Endothelial cell (in vitro differentiated cells): Measurements from ENCODE around the gene SLC28A1. TPM values are rescaled to one million over a fixed set of nuclear protein-coding genes. Genes with fewer than 3 reads are reported as not detected.

Experiments
- DNase-seq: peaks from one replicate; pipeline ENCODE4 v3.0.0; 2021; ENCODE audit warnings: low spot score
- H3K27ac Mint-ChIP-seq: one replicate; pipeline ENCODE4 v1.8.0; 2021; ENCODE audit warnings: mixed read lengths, inconsistent platforms; ENCODE audit not compliant: unreplicated experiment
- H3K27me3 Mint-ChIP-seq: one replicate; pipeline ENCODE4 v1.8.0; 2021; ENCODE audit warnings: mild to moderate bottlenecking, moderate library complexity, mixed read lengths, inconsistent platforms; ENCODE audit not compliant: unreplicated experiment
- H3K36me3 Mint-ChIP-seq: one replicate; pipeline ENCODE4 v1.8.0; 2021; ENCODE audit warnings: mild to moderate bottlenecking, low read depth, mixed read lengths, inconsistent platforms; ENCODE audit not compliant: unreplicated experiment
- H3K4me1 Mint-ChIP-seq: one replicate; pipeline ENCODE4 v1.8.0; 2021; ENCODE audit warnings: mild to moderate bottlenecking, mixed read lengths, inconsistent platforms; ENCODE audit not compliant: unreplicated experiment
- H3K4me3 Mint-ChIP-seq: one replicate; pipeline ENCODE4 v1.8.0; 2021; ENCODE audit warnings: mild to moderate bottlenecking, mixed read lengths, inconsistent platforms; ENCODE audit not compliant: unreplicated experiment
- H3K9me3 Mint-ChIP-seq: one replicate; pipeline ENCODE4 v1.8.0; 2021; ENCODE audit warnings: mixed read lengths, inconsistent platforms; ENCODE audit not compliant: unreplicated experiment
- total RNA-seq: library from RNA; stranded (reverse); fragmentation: NEBNext Ultra II Directional; extraction: Animal tissue kit (Norgen Biotek cat#: 25700); gene quantifications from one replicate; pipeline ENCODE4 v1.2.1, GENCODE V29; 2021; ENCODE audit not compliant: unreplicated experiment
- TF ChIP-seq, protein P1 (sequence below): fragments of 200-600 bp; sonication (generic); IDR thresholded peaks from one replicate; pipeline ENCODE4 v1.5.0; 2021; ENCODE audit warnings: antibody characterized with exemption; ENCODE audit not compliant: unreplicated experiment

The SLC28A1 gene
- total RNA-seq, 1 donor from 2014 or later = not detected

DNA sequence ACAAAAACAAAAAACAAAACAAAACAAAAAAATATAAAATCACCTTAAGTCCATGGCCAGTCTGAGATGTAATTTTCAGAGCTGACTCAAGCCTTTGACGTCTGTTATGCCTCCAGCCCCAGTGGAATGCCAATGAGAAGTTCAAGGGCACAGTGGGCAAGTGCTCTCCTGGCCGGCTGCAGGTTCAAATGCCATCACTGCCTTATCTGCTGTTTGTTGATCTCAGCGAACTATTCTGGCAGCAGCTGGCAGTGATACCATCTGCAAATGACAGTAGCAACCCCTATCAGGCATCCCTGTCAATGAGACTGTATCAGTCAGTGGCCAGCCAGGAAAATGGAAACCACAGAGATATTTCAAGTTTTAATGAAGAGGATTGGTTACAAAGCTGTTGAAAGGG is 86.4 kb downstream of the SLC28A1 start:
- Mint-ChIP-seq H3K4me1 (no peaks in the 10 kb centered on the region), H3K36me3 (peaks cover 9% of the 10 kb centered on the region), H3K27ac (no peak overlapping the region), H3K4me3 (no peak overlapping the region), H3K9me3 (no peaks in the 10 kb centered on the region), H3K27me3 (peaks cover 4% of the 10 kb centered on the region)
- TF ChIP-seq, protein P1, sequence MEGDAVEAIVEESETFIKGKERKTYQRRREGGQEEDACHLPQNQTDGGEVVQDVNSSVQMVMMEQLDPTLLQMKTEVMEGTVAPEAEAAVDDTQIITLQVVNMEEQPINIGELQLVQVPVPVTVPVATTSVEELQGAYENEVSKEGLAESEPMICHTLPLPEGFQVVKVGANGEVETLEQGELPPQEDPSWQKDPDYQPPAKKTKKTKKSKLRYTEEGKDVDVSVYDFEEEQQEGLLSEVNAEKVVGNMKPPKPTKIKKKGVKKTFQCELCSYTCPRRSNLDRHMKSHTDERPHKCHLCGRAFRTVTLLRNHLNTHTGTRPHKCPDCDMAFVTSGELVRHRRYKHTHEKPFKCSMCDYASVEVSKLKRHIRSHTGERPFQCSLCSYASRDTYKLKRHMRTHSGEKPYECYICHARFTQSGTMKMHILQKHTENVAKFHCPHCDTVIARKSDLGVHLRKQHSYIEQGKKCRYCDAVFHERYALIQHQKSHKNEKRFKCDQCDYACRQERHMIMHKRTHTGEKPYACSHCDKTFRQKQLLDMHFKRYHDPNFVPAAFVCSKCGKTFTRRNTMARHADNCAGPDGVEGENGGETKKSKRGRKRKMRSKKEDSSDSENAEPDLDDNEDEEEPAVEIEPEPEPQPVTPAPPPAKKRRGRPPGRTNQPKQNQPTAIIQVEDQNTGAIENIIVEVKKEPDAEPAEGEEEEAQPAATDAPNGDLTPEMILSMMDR = no peak
- no peak for DNase-seq

DNA sequence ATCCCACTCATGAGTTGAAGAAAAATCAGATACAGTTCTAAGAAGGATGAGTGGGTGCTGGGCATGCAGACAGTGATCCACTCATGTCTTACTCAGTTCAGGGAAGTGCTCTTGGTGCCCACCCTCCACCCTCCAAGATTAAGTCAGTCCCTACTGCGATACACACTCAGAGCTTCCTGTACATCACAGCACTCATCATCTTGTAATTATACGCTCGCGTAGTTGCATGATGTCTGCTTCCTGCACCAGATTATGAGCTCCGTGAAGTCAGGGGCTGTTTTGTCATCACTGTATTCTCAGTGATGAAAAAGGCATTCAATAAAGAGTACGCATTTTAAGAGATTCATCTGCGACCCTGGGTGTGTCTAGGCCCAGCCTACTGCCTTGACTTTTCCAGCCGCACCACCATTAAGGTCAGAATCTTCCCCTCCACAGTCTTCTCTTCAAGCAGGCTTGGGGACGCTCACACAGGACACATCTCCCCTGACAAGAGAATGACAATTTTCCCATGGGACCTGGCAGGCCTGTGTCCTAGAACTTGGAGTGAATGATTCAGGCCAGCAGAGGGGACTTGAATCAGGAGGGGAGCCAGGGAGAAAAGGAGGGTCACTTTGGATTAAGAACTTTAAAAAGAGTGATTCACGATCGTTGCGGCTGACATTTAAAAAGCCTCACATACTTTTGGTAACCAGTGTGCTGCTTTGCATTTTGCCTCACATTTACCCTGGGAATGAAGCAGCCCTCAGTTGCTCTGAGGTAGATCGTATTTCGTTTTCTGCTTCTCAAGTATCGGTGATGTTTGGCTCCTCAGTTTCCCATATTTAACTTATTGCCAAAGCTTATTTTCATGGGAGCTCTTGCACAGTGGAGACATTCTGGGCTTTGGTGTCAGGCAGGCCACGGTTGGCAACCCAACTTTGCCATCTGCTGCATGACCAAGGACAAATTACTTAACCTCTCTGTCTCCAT is 89.3 kb downstream of the SLC28A1 start:
- H3K27ac Mint-ChIP-seq = no peak overlapping the region
- no peak for DNase-seq
- H3K4me3 Mint-ChIP-seq = no peak overlapping the region
- H3K9me3 Mint-ChIP-seq = no peaks in the 10 kb centered on the region
- peaks cover 15% of the 10 kb centered on the region for H3K27me3 Mint-ChIP-seq
- H3K4me1 Mint-ChIP-seq = peaks cover 5% of the 10 kb centered on the region
- TF ChIP-seq, protein P1 = no peak
- no peaks in the 10 kb centered on the region for H3K36me3 Mint-ChIP-seq

DNA sequence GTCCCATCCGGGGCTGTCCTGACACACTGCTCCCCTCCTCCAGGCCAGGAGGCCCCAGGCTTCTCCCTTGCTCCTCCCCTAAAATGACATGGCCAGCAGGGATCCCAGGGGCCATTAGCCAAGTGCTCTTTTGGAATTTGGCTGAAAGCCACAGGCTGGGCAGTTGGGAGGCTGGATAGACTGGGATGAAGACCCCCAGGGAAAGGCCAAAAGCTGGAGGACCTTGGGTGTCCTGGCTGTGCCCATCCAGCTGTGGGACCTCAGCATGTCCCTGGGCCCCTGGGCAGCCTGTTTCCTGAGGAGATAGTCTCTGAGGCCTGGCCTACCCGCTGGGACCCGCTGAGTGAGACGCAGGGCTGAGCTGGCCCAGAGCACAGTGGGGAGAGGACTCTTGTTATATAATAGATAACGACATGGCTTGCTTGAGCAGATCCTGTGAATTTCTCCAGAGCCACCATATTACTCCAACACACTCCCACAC is 91.4 kb downstream of the SLC28A1 start:
- H3K4me1 Mint-ChIP-seq = peaks cover 16% of the 10 kb centered on the region
- TF ChIP-seq, protein P1 = no peak
- H3K9me3 Mint-ChIP-seq = no peaks in the 10 kb centered on the region
- H3K36me3 Mint-ChIP-seq = peaks cover 4% of the 10 kb centered on the region
- H3K4me3 Mint-ChIP-seq = no peak overlapping the region
- peaks cover 15% of the 10 kb centered on the region for H3K27me3 Mint-ChIP-seq
- DNase-seq = no peak
- no peak overlapping the region for H3K27ac Mint-ChIP-seq

DNA sequence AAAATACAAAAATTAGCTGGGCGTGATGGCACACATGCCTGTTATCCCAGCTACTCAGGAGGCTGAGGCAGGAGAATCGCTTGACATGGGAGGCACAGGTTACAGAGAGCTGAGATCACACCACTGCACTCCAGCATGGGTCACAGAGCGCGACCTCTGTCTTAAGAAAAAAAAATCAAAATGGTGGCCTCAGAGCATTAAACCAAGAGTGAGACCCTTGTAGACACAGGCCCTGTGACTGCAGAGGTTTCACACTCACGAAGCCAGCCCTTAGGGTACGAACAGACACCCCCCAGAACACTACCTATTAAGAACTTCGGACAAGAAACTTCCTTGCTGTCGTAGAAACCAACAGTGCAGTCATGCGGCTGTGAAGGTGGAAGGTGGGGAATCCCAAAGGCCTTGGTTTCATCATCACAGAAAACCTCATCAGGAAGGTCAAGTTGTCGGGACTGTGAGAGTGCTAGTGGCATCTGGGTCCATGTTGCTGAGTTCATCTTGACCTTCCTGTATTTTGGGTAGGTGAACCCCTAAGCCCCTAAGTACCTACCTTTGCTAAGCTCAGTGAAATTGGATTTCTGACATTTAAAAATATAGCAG is 92.4 kb downstream of the SLC28A1 start:
- Mint-ChIP-seq H3K36me3 (peaks cover 4% of the 10 kb centered on the region), H3K4me3 (no peak overlapping the region), H3K4me1 (peaks cover 16% of the 10 kb centered on the region), H3K27ac (no peak overlapping the region), H3K9me3 (no peaks in the 10 kb centered on the region), H3K27me3 (peaks cover 15% of the 10 kb centered on the region)
- TF ChIP-seq, protein P1 = no peak
- no peak for DNase-seq
